GM12878 (cell line): ENCODE data around the gene ACVR1. TPM values are rescaled to one million over a fixed set of nuclear protein-coding genes. Genes with fewer than 3 reads are reported as not detected.

Experiments
- ATAC-seq: fragments of 200-7000 bp; cut with Tn5 transposase; 3 replicates; pipeline ENCODE4 v1.9.1; 2020; ENCODE audit warnings: mild to moderate bottlenecking, moderate library complexity
- BruUV-seq: library from RNA; stranded (reverse); fragments of 400-500 nt; replicated peaks from 2 replicates; lab custom pipeline; 2021; lab: Mats Ljungman, UMichigan
- CTCF ChIA-PET: fragments of 300-600 bp; sonication (Branson Sonifier 250); formaldehyde crosslinking; extraction: SDS; loops from one replicate; lab custom pipeline; 2021; ENCODE audit warnings: inconsistent platforms; lab: Yijun Ruan, JAX
- POLR2A ChIA-PET: fragments of 350-600 bp; formaldehyde crosslinking; extraction: SDS; loops from one replicate; lab custom pipeline; 2021; ENCODE audit warnings: inconsistent platforms; lab: Charles Lee
- RAD21 ChIA-PET: fragments of 300-600 bp; sonication (Branson Sonifier 250); formaldehyde crosslinking; loops from one replicate; lab custom pipeline; 2023; ENCODE audit warnings: antibody characterized with exemption; ENCODE audit not compliant: unreplicated experiment; lab: Charles Lee
- SMC1A ChIA-PET: fragments of 300-600 bp; sonication (Branson Sonifier 250); formaldehyde crosslinking; loops from one replicate; lab custom pipeline; 2023; ENCODE audit not compliant: unreplicated experiment, uncharacterized antibody; lab: Charles Lee
- DNase-seq: peaks from one replicate; pipeline ENCODE4 v3.0.0-alpha.2; 2011; ENCODE audit warnings: low read depth, low spot score
- FAIRE-seq: peaks from 3 replicates; lab custom pipeline; 2011; peaks lifted over from hg19 to GRCh38; lab: Jason Lieb, UNC
- H2AFZ ChIP-seq: 2 replicates; pipeline ENCODE4 v1.6.0; 2011; ENCODE audit warnings: low read depth, low read length, control low read depth; ENCODE audit not compliant: control insufficient read depth
- H3K27ac ChIP-seq: 2 replicates; pipeline ENCODE4 v1.5.1; 2011; ENCODE audit warnings: control low read depth; ENCODE audit not compliant: control insufficient read depth, insufficient read depth
- H3K27me3 ChIP-seq, 2 experiments: replicated peaks in 1 of 2; 2 replicates each; pipeline versions ENCODE4 v1.6.0 to v1.6.1; 2011; ENCODE audit warnings: low read length in 1 of 2; ENCODE audit not compliant: control insufficient read depth in 2 of 2, insufficient read depth in 2 of 2
- H3K36me3 ChIP-seq, 2 experiments: 2 replicates each; pipeline ENCODE4 v1.5.1; 2011; ENCODE audit warnings: low read length in 1 of 2; ENCODE audit not compliant: control insufficient read depth in 2 of 2, insufficient read depth in 2 of 2
- H3K4me1 ChIP-seq: 2 replicates; pipeline ENCODE4 v1.6.1; 2011; ENCODE audit warnings: mild to moderate bottlenecking, low read length, moderate library complexity, mixed read lengths; ENCODE audit not compliant: control insufficient read depth, insufficient read depth
- H3K4me2 ChIP-seq: 2 replicates; pipeline ENCODE4 v1.6.0; 2011; ENCODE audit warnings: control low read depth; ENCODE audit not compliant: control insufficient read depth, insufficient read depth
- H3K4me3 ChIP-seq: fragments of 200-600 bp; sonication (generic); 2 replicates; pipeline ENCODE4 v1.5.1; 2016
- H3K79me2 ChIP-seq: 2 replicates; pipeline ENCODE4 v1.6.0; 2011; ENCODE audit warnings: low read length; ENCODE audit not compliant: control insufficient read depth, insufficient read depth
- H3K9ac ChIP-seq: 2 replicates; pipeline ENCODE4 v1.8.0; 2011; ENCODE audit warnings: low read length, control low read depth, mixed read lengths; ENCODE audit not compliant: control insufficient read depth, insufficient read depth
- H3K9me3 ChIP-seq: replicated peaks from 3 replicates; pipeline ENCODE4 v1.5.1; 2011; ENCODE audit warnings: mild to moderate bottlenecking, low read length; ENCODE audit not compliant: control insufficient read depth, insufficient read depth
- H4K20me1 ChIP-seq: 2 replicates; pipeline ENCODE4 v1.6.0; 2011; ENCODE audit not compliant: control insufficient read depth, insufficient read depth
- MEF2B ChIP-seq: fragments of 450-650 bp; IDR thresholded peaks from 2 replicates; pipeline ENCODE4 v1.6.1; 2018; ENCODE audit warnings: mild to moderate bottlenecking, moderate library complexity; ENCODE audit not compliant: partially characterized antibody, poor library complexity, severe bottlenecking
- RBBP5 ChIP-seq: fragments of 200-600 bp; sonication (generic); conservative IDR thresholded peaks from 2 replicates; pipeline ENCODE4 v1.6.1; 2016
- RELA ChIP-seq: fragments of 450-650 bp; IDR thresholded peaks from 2 replicates; pipeline ENCODE4 v1.8.0; 2014; ENCODE audit warnings: borderline replicate concordance; ENCODE audit not compliant: partially characterized antibody
- TARDBP ChIP-seq: IDR thresholded peaks from 2 replicates; pipeline ENCODE4 v1.6.1; 2016; ENCODE audit warnings: borderline replicate concordance
- ZNF384 ChIP-seq: IDR thresholded peaks from 2 replicates; pipeline ENCODE4 v1.6.1; 2012; ENCODE audit warnings: low read depth, mild to moderate bottlenecking, low read length, improper control_type of control experiment, borderline replicate concordance
- WGBS: methylation state at CpG from one replicate; pipeline ENCODE4 v1.1.6; 2016; ENCODE audit warnings: low lambda C conversion rate; ENCODE audit not compliant: insufficient replicate concordance, insufficient coverage; ENCODE audit errors: missing lambda C conversion rate; 5-methylcytosine and 5-hydroxymethylcytosine counted together
- in situ Hi-C: fragments of 300-500 bp; cut with MboI; formaldehyde crosslinking; loops from 9 replicates; pipeline ENCODE4 v1.14.3; 2018; ENCODE audit warnings: mixed read lengths
- intact Hi-C: fragments of 100-400 bp; cut with micrococcal nuclease; formaldehyde crosslinking; loops from one replicate; pipeline ENCODE4 v1.14.2; 2022; ENCODE audit not compliant: unreplicated experiment
- polyA plus RNA-seq, 11 experiments: library from polyadenylated mRNA; depleted of rRNA in 4 of 11; unstranded in 6 of 11; stranded (reverse) in 5 of 11; fragments of >200 nt; fragmentation: Nextera tagmentation in 4 of 11; fragmentation: Illumina TruSeq in 1 of 11; extraction: Ambion mirVana in 4 of 11; extraction: Trizol in 1 of 11; gene quantifications; 1 replicate in 1 of 11; 2 replicates in 10 of 11; pipeline versions ENCODE4 v1.2.1 to v1.2.3, GENCODE V29; 2011 to 2016; ENCODE audit warnings: inconsistent platforms in 2 of 11, missing spikeins in 2 of 11, low read depth in 1 of 11
- total RNA-seq, 4 experiments: library from RNA; depleted of rRNA in 3 of 4; stranded (reverse); fragments of >200 nt in 3 of 4; fragmentation: Illumina TruSeq in 1 of 4; extraction: Trizol in 1 of 4; gene quantifications; 2 replicates each; pipeline versions ENCODE4 v1.2.1 to v1.2.3, GENCODE V29; 2013 to 2021
- TF ChIP-seq, protein P1 (sequence below): fragments of 450-650 bp; formaldehyde crosslinking; IDR thresholded peaks from 2 replicates; pipeline ENCODE4 v1.4.0; 2022; ENCODE audit warnings: mild to moderate bottlenecking, moderate library complexity
- TF ChIP-seq, protein P2 (sequence below): IDR thresholded peaks from 2 replicates; pipeline ENCODE4 v1.6.1; 2011; ENCODE audit warnings: low read depth, low read length, improper control_type of control experiment, borderline replicate concordance

Gene ACVR1
- total and polyA plus RNA-seq, 10 of the 15 experiments (the other 5 are each of a cell fraction or from before 2014, with no cell fraction given) = 0.06 to 0.24 (median 0.14) TPM; not detected in 4

DNA sequence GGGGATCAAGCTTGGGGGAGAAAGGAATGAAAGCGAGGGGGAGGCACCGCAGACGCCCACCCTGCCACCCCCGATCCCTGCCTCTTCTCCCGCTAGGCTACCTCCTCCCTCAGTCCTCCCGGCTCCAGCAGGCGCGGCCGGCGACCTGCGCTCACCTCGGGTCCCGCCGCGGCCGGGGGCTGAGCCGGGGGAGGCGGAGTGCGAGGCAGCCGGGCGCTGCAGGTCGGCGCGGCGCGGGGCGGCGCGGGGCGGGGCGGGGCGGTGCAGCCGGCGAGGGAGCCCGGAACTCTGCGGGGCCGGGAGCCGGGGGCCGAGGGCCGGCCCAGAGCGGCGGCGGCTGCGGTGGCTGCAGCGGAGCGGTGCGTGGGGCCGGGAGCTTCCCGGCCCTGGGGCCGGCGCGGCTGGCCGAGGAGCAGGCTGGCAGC is 477 bp downstream of the ACVR1 start:
- no peak overlapping the region for H3K9ac ChIP-seq
- H3K79me2 ChIP-seq = no peaks in the 10 kb centered on the region
- H3K36me3 ChIP-seq = no peaks in the 10 kb centered on the region
- H3K4me1 ChIP-seq = no peaks in the 10 kb centered on the region
- H3K4me2 ChIP-seq = peak overlapping the region; percentile 83
- H3K27me3 ChIP-seq = peaks cover 2 to 12% of the 10 kb centered on the region in 2 experiments; a peak in 3 of 4 replicates
- POLR2A ChIA-PET = no interaction called here
- no peak overlapping the region for H2AFZ ChIP-seq
- H4K20me1 ChIP-seq = no peaks in the 10 kb centered on the region
- no peak for FAIRE-seq
- DNase-seq = no peak
- intact Hi-C loops (loop anchor here (10.0 kb wide), 1 partner anchor 571 kb away; no protein-coding TSS in a partner anchor), in situ Hi-C loops (no loop called here)
- TF ChIP-seq ZNF384 (no peak), TARDBP (no peak), RELA (no peak), MEF2B (no peak), RBBP5 (no peak)
- TF ChIP-seq, protein P1, sequence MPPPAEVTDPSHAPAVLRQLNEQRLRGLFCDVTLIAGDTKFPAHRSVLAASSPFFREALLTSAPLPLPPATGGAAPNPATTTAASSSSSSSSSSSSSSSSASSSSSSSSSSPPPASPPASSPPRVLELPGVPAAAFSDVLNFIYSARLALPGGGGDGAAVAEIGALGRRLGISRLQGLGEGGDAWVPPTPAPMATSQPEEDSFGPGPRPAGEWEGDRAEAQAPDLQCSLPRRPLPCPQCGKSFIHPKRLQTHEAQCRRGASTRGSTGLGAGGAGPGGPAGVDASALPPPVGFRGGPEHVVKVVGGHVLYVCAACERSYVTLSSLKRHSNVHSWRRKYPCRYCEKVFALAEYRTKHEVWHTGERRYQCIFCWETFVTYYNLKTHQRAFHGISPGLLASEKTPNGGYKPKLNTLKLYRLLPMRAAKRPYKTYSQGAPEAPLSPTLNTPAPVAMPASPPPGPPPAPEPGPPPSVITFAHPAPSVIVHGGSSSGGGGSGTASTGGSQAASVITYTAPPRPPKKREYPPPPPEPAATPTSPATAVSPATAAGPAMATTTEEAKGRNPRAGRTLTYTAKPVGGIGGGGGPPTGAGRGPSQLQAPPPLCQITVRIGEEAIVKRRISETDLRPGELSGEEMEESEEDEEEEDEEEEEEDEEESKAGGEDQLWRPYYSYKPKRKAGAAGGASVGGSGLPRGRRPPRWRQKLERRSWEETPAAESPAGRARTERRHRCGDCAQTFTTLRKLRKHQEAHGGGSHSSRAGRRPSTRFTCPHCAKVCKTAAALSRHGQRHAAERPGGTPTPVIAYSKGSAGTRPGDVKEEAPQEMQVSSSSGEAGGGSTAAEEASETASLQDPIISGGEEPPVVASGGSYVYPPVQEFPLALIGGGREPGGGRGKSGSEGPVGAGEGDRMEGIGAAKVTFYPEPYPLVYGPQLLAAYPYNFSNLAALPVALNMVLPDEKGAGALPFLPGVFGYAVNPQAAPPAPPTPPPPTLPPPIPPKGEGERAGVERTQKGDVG (CRISPR knock-in tag) = no peak
- TF ChIP-seq, protein P2, sequence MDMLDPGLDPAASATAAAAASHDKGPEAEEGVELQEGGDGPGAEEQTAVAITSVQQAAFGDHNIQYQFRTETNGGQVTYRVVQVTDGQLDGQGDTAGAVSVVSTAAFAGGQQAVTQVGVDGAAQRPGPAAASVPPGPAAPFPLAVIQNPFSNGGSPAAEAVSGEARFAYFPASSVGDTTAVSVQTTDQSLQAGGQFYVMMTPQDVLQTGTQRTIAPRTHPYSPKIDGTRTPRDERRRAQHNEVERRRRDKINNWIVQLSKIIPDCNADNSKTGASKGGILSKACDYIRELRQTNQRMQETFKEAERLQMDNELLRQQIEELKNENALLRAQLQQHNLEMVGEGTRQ = no peak
- TF ChIP-seq, all 136 proteins: peak for 0
- Histone ChIP-seq H3K9me3 (no peaks in the 10 kb centered on the region), H3K27ac (no peak overlapping the region), H3K4me3 (peak overlapping the region; percentile 76; the same call in 1 of the 2 replicates)
- SMC1A ChIA-PET = no interaction called here
- CTCF ChIA-PET = interaction anchor here (0.7 kb wide), 1 partner anchor 723 kb away, joined by 3 read pairs; no protein-coding TSS in a partner anchor
- ATAC-seq = peak; percentile 54; the same call in 2 of the 3 replicates
- 4% methylated on average over 4 of the region's 53 CpGs for WGBS
- RAD21 ChIA-PET = no interaction called here
- no TSS peak for BruUV-seq
